GM10266 (cell line): ENCODE results near the gene GUCA2B.

Source experiments
- DNase-seq: peaks from one replicate; pipeline ENCODE4 v3.0.0; 2012; ENCODE audit errors: extremely low spot score
- CTCF ChIP-seq: IDR thresholded peaks from 2 replicates; pipeline ENCODE4 v1.5.1; 2012; ENCODE audit warnings: mild to moderate bottlenecking, low read depth; ENCODE audit not compliant: control insufficient read depth, insufficient read depth; ENCODE audit errors: missing control alignments

The GUCA2B gene

GRCh38 chr1:42122408-42122807, 30.8 kb upstream of the GUCA2B start:
- no peak for TF ChIP-seq CTCF
- DNase-seq = no peak

- DNase-seq = no peak
- no peak for TF ChIP-seq CTCF
Observed at GRCh38 chr1:42125552-42125951, 27.7 kb upstream of the GUCA2B start.

DNA sequence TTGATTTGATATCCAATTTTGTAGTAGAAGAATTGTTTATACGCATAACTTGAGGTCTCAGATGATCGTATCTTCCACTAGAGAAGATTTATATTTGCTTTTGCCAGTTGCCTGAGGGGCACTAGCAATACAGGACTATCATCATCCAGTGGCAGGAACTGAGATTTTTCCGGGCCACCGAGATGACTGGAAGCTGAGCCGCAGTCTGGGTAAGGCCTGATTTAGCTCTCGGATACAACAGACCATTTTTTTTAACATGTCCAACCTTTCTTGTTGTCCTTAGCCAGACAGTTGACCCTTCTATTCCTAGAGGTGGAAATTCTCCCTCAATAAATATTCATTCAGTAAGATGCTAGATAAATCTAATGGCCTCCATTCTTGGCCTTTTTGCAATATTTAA, 25.4 kb upstream of the GUCA2B start:
- no peak for TF ChIP-seq CTCF
- DNase-seq = no peak

DNA sequence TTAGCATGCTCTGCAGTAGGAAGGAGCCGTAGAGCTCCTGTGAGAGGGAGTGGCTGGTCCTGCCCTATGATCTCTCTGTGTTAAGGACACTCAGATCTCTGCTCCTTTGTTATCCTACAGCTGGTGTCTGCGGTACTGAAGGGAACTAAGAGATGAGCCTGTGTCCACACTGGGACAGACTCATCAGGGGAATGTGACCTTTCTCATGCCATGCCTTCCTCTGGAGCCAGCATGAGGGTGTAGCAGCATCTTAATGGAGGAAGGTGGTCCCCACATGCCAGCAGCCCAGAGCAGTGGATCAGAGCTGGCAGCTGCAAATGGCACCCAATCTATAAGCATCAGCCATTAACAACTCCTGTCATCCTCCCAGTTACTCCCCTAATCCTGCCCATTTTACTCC, 24.7 kb upstream of the GUCA2B start:
- DNase-seq = no peak
- TF ChIP-seq CTCF = no peak

DNA sequence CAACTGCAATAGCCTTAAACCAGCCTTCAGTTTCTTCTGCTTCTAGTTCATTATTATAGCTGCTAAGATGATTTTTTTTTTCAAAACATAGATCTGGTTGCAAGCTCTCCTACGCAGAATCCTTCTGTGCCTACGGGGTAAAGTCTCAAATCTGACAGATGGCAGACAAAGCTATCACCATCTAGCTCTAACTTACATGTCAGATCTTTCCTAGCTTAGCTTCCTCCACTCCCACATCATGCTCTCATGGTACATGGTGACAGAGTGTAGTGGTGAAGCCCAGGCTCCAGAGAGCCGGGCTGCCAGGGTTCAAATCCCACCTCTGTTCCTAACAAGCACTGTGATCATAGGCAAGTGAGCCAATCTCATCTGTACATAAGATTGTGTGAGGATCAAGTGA, 24.2 kb upstream of the GUCA2B start:
- TF ChIP-seq CTCF = no peak
- DNase-seq = no peak

DNA sequence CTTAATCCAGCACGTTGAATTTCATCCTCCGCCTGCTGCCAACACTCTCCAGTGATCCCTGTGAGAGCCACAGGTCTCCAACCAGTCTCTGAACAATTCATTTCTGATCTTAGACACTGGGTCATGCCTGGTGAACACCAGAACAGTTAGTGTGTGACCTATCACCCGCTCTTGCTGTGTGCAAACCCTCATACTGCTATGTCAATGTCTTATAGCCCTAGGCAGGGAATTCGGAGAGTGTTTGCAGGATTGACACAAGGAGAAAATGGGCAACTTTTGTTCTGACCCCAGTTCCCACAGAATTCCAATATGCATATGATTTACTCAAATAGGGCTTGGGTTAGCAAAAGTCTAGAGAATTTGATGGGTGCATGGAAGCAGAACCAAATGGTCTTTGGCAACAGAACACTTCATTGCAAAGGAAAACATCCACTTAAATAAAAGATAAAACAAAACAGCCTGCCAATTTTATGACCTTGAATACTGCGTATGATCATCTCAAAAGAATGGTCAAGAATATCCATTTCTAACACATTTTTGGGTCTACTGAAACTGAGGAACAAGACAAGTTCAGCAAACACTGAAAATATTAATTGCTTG, 23.0 kb upstream of the GUCA2B start:
- no peak for DNase-seq
- TF ChIP-seq CTCF = no peak

DNA sequence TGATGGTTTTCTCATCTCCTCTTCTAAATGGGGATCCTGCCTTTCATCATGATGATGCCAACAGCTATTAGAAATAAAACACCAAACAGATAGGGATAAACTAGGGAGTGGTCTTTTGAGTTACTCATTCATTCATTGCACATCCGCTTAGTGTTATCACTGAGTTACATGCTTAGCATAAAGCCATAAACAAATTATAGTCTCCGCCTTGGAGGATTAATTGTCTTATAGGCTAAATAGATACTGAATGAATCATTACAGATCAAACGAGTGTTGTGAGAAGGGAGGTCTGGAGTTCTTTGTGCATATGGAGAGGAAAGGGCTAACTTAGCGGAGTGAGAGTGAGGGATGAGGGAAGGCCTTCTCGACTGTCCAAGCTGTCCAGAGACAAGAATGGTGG, 19.8 kb upstream of the GUCA2B start:
- TF ChIP-seq CTCF = no peak
- no peak for DNase-seq
